Superior temporal gyrus (tissue), 1 donor: ENCODE measurements around the gene OPA1.

Experiments
- DNase-seq: peaks from one replicate; pipeline ENCODE4 v3.0.0-alpha.2; 2016; ENCODE audit errors: extremely low spot score

OPA1 gene

GRCh38 chr3:193710286-193711165 is 117.5 kb downstream of the OPA1 start:
- DNase-seq: no peak

DNA sequence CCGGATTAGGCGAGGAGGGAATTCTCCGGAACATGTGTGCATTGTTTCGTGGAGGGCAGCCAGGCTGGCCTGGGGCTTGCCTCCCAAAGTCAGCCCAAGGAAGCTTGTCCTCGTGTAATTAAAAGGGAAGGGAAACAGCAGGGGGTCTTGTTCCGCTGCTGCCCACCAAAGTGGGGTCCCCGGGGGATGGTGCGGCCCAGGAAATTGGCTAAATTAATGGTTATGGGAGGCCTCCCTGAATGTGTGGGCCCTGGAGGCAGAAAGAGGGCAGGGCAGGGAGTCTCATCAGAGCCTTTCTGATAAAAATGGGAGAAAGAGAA is 118.1 kb downstream of the OPA1 start:
- no peak for DNase-seq

DNA sequence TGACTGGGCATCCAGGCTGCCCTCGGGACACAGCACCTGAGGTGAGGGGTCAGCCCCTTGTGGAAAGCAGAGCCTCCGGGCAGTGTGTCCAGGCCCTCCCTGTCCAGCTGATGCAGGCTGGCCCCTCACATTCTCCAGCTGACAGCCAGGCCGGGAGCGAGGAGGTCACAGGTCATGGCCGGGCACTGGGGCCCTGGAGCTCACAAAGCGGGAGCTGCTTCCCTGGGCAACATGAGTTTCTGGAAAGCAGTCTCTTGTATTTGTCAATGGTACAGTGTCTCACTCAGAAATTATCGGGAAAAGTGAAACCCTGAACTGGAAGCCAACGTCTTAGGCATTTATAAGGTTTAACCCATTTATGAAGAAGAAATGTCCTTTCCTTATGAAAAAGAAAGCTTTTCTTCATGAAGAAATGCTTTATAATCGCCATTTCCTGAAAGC is 118.5 kb downstream of the OPA1 start:
- DNase-seq: no peak

GRCh38 chr3:193711964-193712598 is 119.1 kb downstream of the OPA1 start:
- no peak for DNase-seq

GRCh38 chr3:193712938-193713337 is 119.9 kb downstream of the OPA1 start:
- DNase-seq: no peak

DNA sequence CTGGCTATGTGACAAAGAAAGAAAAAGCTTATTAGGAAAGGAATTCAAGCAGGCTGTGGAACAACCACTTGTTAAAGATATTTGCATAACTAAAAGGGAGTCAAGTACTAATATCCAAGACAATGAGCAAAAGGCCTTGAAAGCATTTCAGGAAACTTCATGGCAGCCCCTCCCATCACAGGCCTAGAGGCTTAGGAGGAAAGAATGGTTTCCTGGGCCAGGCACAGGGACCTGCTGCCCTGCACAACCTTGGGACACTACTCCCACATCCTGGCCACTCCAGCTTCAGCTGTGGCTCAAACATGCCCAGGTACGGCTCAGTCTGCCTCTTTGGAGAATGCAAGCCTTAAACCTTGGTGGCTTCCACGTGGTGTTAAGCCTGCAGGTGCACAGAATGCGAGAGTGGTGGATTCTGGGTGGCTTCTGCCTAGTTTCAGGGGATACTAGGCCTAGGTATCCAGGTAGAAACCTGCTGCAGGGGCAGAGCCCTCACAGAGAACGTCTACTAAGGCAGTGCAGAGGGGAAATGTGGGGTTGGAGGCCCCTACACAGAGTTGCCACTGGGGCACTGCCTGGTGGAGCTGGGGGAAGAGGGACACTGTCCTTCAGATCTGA is 121.6 kb downstream of the OPA1 start:
- DNase-seq: no peak

DNA sequence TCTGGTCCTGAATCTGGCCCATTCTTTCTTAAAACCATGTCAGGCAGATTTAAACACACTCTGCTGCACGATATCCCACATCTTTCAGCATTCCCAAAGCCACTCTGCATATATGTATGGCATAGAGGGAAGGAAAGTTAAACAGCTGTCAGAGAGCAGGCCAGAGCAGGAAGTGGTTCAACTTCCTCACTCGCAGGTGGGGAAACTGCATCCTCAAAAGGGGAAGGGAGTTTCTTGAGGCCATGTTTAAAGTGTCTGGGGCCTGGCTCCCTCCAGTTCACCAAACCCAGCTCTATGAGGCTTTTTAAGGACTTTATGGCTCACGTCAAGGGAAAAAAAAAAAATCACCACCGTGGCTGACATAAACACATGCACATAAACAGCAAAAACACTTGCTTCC is 123.1 kb downstream of the OPA1 start:
- no peak for DNase-seq

GRCh38 chr3:193719735-193720134 is 126.7 kb downstream of the OPA1 start:
- DNase-seq: no peak

DNA sequence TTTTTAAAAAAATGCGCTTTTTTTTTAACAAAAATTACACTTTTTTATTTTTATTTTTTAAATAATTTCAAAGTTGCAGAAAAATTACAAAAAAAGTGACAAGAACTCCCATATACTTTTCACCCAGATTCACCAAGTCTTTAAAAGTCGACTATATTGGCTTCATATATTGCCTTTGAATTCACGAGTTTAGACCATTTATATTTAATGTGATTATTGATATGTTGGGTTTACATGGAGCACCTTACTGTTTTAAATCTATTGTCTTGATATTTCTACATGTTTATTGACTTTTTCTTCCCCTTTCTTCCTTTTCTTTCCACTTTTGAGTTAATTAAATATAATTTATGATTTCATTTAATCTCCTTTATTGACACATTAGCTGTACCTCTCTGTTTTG is 127.2 kb downstream of the OPA1 start:
- no peak for DNase-seq

DNA sequence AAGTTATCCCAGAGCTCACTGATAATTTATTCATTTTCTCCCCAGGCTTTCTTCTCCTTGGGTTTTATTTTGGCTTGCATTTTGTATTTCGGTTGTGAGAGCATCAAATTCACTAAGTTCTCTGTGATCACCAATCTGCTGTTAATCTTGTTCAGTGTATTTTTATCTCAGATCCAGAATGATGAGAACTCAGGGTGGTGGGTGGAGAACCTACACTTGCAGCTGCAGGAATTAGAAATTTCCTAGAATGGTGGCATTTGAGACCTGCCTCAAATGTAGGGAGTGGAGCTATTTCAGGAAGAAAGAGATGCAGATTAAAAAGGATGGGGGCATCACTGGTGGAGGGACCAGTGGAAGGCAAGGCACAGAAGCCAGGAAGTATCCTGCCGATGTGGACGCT is 129.6 kb downstream of the OPA1 start:
- DNase-seq: no peak

DNA sequence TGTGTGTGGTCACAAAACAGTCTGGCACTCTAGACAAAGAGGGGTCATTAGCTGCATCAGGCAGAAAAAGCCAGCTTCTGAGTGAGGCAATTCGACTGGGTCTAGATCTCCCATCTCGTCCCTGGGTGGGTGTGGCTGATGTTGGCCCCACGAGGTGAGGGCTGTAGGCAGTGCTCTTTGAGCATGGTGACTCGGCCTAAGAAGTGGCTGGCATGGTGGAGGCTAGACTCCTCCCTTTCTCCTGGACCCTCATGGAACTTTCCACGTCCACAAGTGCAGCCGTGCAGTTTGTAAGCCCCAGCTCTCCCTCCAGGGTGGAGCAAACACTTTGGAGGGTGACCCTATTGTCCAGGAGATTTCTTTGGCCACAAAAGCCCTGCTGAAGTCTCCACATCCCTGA is 134.1 kb downstream of the OPA1 start:
- no peak for DNase-seq

- DNase-seq: no peak
Observed at GRCh38 chr3:193728429-193729087, 135.6 kb downstream of the OPA1 start.

GRCh38 chr3:193729088-193729465 is 136.1 kb downstream of the OPA1 start:
- no peak for DNase-seq

GRCh38 chr3:193729601-193730000 is 136.6 kb downstream of the OPA1 start:
- DNase-seq: no peak

DNA sequence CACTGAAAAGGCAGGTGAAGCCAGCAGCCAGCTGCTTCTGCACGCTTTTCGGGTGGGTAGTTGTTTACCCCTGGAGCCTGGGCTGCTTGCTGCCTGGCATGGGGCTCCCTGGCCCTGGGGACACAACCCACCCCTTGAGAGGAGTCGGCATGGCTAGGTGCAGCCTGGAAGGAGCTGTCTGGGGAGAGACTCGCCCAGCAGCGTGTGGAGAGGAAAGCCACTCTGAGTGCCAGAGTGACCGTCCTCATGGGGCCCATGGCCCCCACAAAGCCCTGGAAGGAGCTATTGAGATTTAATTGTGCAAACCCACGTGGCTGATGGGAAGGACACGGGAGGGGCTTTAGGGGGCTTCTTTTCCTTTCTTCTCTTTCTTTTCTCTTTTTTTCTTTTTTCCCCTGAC is 137.5 kb downstream of the OPA1 start:
- no peak for DNase-seq

DNA sequence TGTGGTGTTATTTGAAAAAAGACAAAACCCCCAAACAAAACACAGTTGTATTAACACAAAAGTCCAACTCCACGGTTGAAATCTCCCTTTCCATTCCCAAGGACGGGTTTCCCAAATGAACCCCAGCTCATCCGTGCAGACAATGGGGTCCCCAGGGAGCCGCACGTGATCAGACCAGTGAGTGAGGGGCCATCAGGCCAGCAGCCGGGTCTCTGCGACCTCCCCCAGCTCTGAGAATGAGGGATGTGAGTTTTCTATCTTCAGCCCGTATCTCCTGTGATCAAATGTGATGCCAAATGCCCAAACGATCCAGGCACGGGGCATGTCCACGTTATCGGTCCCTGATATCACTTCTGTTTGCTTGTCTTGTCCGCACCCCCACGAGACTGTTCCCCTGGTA is 138.0 kb downstream of the OPA1 start:
- no peak for DNase-seq

GRCh38 chr3:193731656-193732055 is 138.6 kb downstream of the OPA1 start:
- no peak for DNase-seq

GRCh38 chr3:193732391-193732790 is 139.4 kb downstream of the OPA1 start:
- DNase-seq: no peak

GRCh38 chr3:193732827-193733226 is 139.8 kb downstream of the OPA1 start:
- no peak for DNase-seq

GRCh38 chr3:193734737-193735366 is 141.8 kb downstream of the OPA1 start:
- DNase-seq: no peak

DNA sequence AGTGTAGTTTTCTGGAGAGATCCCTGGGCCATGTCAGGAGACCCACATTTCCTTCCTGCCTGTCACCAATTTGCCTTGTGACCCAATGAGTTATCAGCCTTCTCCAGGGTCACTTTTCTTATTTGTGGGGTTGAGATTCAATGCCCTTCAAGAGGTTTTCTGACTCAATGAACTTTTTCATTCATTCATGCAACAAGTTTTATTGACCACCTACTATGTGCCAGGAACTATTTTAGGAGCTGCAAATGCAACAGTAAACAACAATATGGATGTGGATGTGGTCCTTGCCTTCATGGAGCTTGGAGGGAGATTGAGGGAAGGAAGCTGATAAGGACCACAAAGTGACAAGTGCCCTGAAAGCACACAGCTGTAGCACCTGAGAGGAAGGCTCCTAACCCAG is 142.8 kb downstream of the OPA1 start:
- DNase-seq: no peak

DNA sequence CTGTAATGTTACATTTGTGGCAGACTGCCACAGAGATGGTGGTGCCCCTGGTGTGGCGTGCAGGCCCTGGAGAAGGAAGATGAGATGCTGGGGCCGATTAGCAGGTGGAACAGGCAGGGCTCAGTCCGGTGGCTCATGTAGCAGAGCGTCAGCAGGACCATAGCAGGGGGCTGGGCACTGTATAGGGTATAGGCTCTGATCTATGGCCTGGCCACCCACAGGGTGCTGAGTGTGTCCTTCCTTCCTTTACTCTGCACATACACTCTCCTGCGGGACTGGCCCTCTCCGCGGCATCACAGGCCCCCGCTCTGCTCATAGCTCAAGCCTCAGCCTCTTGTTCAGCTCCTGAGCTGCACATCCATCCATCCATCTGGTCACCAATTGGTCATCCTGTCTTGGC is 143.6 kb downstream of the OPA1 start:
- no peak for DNase-seq
